DMS 273 (cell line): ENCODE data around the gene IMPACT.

Experiments
- DNase-seq: peaks from one replicate; lab custom pipeline; 2025; ENCODE audit not compliant: unreplicated experiment; lab: John Stamatoyannopoulos, UW

Gene IMPACT

DNA sequence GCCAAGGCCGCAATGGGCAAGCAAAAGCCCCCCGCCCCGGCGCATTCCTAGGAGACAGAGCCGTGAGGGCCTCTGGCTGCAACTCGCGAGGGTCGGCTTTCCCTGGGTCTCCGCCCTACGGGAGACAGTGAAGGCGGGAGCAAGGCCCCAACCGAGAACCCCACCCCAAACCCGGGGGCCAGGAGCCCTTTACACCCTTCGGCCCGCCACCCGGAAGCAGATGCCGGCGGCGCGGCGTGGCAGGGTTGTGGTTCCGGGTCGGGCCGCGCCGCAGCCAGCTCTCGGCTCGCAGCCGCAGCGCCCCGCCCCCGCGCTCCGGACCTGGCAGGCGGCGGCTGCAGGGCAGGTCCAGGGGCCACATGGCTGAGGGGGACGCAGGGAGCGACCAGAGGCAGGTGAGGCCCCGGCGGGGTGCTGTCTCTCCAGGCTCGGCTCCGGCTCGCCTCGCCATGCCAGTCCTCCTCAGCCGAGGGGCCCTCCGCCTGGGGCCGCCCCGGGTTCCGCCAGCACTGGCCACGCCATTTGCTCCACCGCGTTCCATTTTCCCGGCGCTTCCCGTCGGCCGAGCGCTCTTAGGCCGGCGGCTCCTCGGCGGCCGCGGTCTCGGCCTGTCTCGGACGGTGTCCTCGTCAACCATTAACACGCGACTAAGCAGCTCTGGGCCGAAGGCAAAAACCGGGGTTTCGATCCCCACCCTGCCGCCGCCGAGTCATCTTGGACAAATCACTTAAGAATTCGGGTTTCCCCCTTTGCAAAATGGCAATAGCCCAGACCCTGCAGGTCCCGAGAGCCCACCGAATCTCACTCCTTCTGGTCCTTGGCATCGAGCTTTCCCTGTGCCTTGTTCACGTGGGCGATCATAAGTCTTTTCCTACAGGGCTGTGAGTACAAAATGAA, at the start of gene IMPACT:
Gene IMPACT, plus strand, starts transcription at position 273 of the 897 bp plus-strand sequence. Its CDS starts 87 bp downstream, at position 360.
- DNase-seq, result peak; percentile 92

GRCh38 chr18:24378598-24378997, 47.9 kb upstream of the IMPACT start:
- no peak for DNase-seq

DNA sequence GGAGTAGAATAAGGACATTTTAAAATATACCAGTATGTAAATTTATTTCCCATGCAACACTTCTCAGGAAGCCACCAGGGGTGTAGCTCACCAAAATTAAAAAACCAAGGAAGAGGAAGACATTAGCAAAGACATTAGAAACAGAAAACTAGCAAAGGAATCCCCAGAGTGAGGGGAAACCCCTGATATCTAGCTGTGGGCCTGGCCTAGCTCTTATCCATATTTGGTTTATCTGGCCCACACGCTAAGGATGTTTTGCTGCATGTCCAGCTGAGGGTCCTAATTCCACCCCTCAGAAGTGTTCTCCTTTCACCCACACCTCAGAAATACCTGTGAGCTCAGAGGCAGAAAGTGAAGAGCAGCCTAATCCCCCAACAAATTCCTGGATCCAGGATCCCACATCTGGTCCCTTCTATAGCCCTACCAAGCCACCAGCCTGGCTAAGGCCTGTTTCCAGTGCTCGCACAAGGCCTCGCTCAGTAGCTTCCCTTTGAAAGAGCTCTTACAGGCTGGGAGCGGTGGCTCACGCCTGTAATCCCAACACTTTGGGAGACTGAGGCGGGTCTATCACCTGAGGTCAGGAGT, 46.2 kb upstream of the IMPACT start:
- DNase-seq, result no peak

DNA sequence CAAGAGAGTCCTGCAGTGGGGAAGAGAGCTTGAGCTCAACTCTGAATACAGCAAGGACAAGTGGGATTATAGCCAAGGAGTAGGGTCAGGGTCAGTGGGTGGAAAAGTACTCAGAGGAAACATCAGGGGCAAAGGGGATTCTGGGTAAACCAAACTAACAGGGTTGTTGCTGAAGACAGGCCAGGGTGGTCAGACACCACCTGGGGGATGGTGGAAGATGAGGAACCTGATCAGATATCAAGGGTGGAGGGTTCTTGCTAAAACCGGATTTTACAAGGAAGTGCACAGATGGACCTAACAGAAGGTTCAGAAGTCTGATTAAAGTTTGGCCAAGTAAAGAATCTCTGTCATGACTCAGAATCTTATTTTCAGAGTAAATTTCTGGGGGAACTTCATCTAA, 45.3 kb upstream of the IMPACT start:
- peak; percentile 73 for DNase-seq

- no peak for DNase-seq
These were observed 39.8 kb upstream of the IMPACT start for GRCh38 chr18:24386681-24387080.

- no peak for DNase-seq
These were observed 37.5 kb upstream of the IMPACT start for GRCh38 chr18:24388957-24389356.

GRCh38 chr18:24395049-24395795, 31.2 kb upstream of the IMPACT start:
- DNase-seq, result peak; percentile 63

DNA sequence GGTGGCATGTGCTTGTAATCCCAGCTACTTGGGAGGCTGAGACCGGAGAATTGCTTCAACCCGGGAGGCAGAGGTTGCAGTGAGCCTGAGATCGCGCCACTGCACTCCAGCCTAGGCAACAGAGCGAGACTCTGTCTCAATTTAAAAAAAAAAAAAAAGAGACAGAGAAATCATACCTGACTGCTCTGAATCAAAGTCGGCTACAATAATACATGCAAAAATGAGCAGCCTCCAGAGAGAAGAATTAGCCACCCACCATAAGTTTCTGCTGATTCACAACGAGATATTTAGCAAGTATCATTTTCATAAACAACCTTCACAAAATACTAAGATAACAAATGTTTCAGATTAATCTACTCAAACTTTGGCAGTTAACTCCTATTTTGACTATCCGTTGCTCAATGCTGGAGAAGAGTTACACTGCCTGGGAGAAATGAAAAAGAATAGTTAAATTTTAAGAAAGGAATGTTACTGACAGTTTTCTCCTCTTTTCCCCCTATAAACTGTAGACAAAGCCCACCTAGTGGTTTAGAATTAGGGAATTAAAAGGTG, 30.3 kb upstream of the IMPACT start:
- peak; percentile 36 for DNase-seq

- DNase-seq, result peak; percentile 90
These were observed 29.3 kb upstream of the IMPACT start for GRCh38 chr18:24397131-24397693.

DNA sequence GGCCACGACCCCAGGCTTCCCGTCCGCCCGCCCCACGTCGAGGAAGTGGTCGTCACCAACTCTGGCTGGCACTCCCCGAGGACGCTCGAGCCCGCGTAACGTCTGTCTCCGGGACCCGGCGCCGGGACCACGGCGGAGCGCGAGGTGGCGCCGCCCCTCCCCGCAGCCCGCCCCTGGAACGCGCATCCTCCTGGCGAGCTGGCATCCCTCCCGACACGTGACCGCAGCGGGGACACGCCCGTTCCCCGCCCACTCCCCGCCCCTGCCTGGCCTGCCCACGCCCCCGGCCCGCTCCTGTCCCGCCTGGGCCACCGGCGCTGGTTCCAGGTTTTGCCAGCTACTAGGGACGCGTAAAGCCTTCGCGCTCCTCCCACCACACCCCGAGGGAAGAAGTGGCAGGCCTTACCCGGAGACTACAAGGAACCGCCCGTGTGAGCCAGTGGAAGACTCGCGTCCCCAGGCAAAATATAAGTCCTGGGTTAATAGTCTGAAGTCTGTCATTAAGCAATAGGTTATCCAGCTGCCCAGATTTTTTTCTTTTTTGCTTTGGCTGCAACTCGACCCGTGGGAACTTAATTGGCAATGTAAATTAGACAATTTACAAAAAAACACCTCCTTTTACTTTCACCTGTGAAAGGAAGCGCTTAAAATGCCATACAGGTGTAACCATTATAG, 28.6 kb upstream of the IMPACT start, which contains the start of gene OSBPL1A:
Gene OSBPL1A, minus strand, starts transcription at position 131 of the 675 bp plus-strand sequence. CDS start 20,291 bp downstream, outside the sequence.
- peak; percentile 99 for DNase-seq

- DNase-seq, result peak; percentile 66
These were observed 27.9 kb upstream of the IMPACT start for GRCh38 chr18:24398540-24398939.

DNA sequence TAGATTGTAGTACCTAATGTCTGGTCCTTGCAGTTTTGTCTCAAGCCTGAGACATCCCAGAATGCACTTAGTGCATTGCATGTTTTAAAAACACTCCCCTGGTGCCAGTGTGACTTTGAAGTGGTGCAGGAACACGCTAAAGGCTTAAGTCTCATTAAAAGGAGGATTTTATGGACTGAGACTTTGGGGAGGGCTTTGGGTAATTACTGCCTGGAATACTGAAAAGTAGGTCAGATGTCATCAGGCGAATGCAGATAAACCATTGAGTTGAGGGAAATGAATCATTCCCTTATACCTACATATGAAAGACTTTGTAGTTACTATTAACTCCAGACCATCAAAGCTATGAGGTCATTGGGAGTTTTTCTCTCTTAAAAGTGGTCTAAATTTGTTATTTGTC, 25.9 kb upstream of the IMPACT start:
- no peak for DNase-seq

- DNase-seq, result peak; percentile 17
These were observed 24.2 kb upstream of the IMPACT start for GRCh38 chr18:24402209-24402785.

DNA sequence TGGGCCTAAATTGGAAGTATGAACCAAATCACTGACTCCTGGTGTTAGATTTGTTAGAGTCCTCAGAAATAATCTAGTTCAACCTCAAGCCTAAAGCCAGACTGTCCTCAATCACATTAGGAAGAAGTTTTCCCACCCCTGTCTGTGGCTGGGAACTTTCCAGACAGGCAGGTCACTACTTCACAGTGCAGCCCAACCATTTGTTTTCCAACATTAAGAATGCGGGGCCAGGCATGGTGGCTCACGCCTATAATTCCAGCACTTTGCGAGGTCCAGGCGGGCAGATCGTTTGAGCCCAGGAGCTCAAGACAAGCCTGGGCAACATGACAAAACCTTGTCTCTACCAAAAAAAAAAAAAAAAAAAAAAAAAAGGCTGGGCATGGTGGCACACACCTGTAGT, 23.4 kb upstream of the IMPACT start:
- no peak for DNase-seq

DNA sequence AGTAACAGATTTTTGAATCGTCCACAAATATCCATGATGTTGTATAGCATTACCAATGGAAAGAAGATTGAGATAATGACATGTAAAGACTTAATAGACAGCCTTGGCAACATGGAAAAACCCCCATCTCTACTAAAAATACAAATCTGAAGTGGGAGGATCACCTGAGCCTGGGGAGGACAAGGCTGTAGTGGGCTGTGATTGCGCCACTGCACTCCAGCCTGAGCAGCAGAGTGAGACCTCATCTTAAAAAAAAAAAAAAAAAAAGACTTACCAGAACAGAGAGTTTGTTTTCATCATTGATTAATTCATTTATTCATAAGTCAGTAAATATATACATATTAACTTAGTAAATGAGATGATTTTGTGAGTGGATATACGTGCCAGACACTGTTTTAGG, 21.9 kb upstream of the IMPACT start:
- DNase-seq, result no peak

GRCh38 chr18:24408496-24408895, 18.0 kb upstream of the IMPACT start:
- no peak for DNase-seq

DNA sequence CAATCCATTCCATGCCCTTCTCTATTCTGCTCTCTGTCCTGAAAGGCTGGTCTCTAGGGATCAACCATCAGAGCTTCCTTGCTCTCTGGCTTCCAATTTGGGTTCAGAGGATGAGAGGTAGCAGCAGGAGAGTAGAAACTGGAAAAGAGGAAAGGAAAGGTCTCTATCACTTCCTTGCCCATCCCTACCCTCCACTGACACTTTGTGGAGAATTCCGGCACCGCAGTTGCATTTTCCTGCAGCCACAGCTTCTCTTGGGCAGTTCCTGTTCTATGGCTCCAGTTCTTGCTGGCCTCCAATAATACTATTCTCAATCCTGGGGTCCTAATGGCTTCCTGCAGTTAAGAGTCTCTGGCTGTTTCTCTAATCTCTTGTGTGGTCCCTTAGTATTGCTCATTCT, 13.3 kb upstream of the IMPACT start:
- peak; percentile 62 for DNase-seq

GRCh38 chr18:24414349-24415003, 12.0 kb upstream of the IMPACT start:
- no peak for DNase-seq

GRCh38 chr18:24417480-24417879, 9.0 kb upstream of the IMPACT start:
- no peak for DNase-seq
